Lung (tissue), 12 donors: ENCODE results near the gene SLC66A3. TPM values are rescaled to one million over a fixed set of nuclear protein-coding genes. Genes with fewer than 3 reads are reported as not detected.

Source experiments
- ATAC-seq: fragments of 200-7000 bp; cut with Tn5 transposase; one replicate; pipeline ENCODE4 v1.9.1; 2020; ENCODE audit warnings: moderate number of reproducible peaks; ENCODE audit not compliant: insufficient read depth, low FRiP score
- DNase-seq, 3 donors: peaks; one replicate each; pipeline ENCODE4 v3.0.0-alpha.2; 2013 to 2017
- H3K27ac ChIP-seq, 2 donors: one replicate each; pipeline ENCODE4 v1.5.1; 2013; ENCODE audit warnings: mild to moderate bottlenecking in 2 of 2, moderate library complexity in 2 of 2, control low read depth in 1 of 2, inconsistent platforms in 1 of 2, low read depth in 1 of 2, low read length in 1 of 2
- H3K27me3 ChIP-seq, 3 donors: one replicate each; pipeline ENCODE4 v1.5.1; 2013; ENCODE audit warnings: low read length in 2 of 3; ENCODE audit not compliant: control insufficient read depth in 3 of 3, insufficient read depth in 3 of 3
- H3K36me3 ChIP-seq, 4 donors: one replicate each; pipeline ENCODE4 v1.5.1; 2013; ENCODE audit warnings: low read length in 4 of 4, mild to moderate bottlenecking in 1 of 4, moderate library complexity in 1 of 4; ENCODE audit not compliant: control insufficient read depth in 4 of 4, insufficient read depth in 4 of 4
- H3K4me1 ChIP-seq, 5 donors: one replicate each; pipeline ENCODE4 v1.5.1; 2013; ENCODE audit warnings: low read length in 5 of 5, mild to moderate bottlenecking in 2 of 5, moderate library complexity in 1 of 5; ENCODE audit not compliant: control insufficient read depth in 5 of 5, insufficient read depth in 5 of 5
- H3K4me3 ChIP-seq: one replicate; pipeline ENCODE4 v1.5.1; 2013; ENCODE audit warnings: mild to moderate bottlenecking, control low read depth, moderate library complexity
- H3K9ac ChIP-seq, 2 donors: one replicate each; pipeline ENCODE4 v1.5.1; 2013; ENCODE audit warnings: low read length in 2 of 2, control low read depth in 1 of 2; ENCODE audit not compliant: insufficient read depth in 1 of 2
- H3K9me3 ChIP-seq, 4 donors: one replicate each; pipeline ENCODE4 v1.5.1; 2013; ENCODE audit warnings: low read length in 3 of 4, mild to moderate bottlenecking in 1 of 4, moderate library complexity in 1 of 4; ENCODE audit not compliant: control insufficient read depth in 4 of 4, insufficient read depth in 3 of 4
- CTCF ChIP-seq: IDR thresholded peaks from 2 replicates; pipeline ENCODE4 v1.5.1; 2012; ENCODE audit warnings: mild to moderate bottlenecking; ENCODE audit errors: control extremely low read depth, extremely low read depth
- WGBS, 2 donors: extraction: QIAGEN DNeasy Blood & Tissue Kit; methylation state at CpG; one replicate each; pipeline ENCODE4 v1.1.7; 2013; 5-methylcytosine and 5-hydroxymethylcytosine counted together
- polyA plus RNA-seq, 2 donors: library from polyadenylated mRNA; stranded (reverse); fragments of 200-250 nt; gene quantifications; one replicate each; pipeline ENCODE4 v1.2.1, GENCODE V29; 2013
- total RNA-seq, 2 donors: library from RNA; depleted of rRNA in 1 of 2; stranded (reverse); fragments of >200 nt in 1 of 2; gene quantifications; one replicate each; pipeline ENCODE4 v1.2.1, GENCODE V29; 2014 to 2021
- donor health status: control.
- donor health status: control.
- donor health status: Bipolar disorder and iron deficiency.
- donor health status: healthy.
- donor health status: DM: yes; HTN: yes; CAD: no.

SLC66A3 gene
- total and polyA plus RNA-seq, 4 donors: 17.6 to 27.4 (median 22.3) TPM

GRCh38 chr2:11146076-11146475 lies 9.2 kb upstream of the SLC66A3 start:
- H3K27ac ChIP-seq: no peak overlapping the region
- no peak for TF ChIP-seq CTCF
- H3K4me3 ChIP-seq: no peak overlapping the region
- peaks cover 0 to 2% (median 0%) of the 10 kb centered on the region in 4 donors for H3K9me3 ChIP-seq
- H3K4me1 ChIP-seq: no peaks in the 10 kb centered on the region
- WGBS, 2 donors: 90 to 94% methylated on average over 3 of the region's 3 CpGs
- H3K9ac ChIP-seq: no peak overlapping the region
- ATAC-seq: no peak
- DNase-seq: no peak
- no peaks in the 10 kb centered on the region for H3K36me3 ChIP-seq
- no peaks in the 10 kb centered on the region for H3K27me3 ChIP-seq

DNA sequence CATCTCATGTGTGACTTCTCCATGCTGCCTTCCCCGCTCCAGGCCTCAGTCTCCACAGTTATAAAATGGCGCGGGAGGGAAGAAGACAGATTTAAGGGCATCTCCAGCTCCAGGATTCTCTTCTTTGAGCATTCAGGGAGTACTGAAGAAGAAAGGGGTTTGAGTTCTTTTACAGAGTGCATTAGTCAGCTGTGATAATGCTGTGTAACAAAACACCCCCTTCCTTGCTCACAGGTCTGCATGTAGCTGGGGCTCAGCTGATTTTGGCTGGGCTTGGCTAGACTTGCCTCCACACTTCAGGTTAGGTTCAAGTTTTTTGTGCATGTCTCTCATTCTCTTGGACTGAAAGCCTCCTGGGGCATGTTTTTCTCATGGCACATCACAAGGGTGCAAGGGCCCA lies 8.0 kb upstream of the SLC66A3 start:
- no peak overlapping the region for H3K9ac ChIP-seq
- H3K4me3 ChIP-seq: no peak overlapping the region
- no peak for DNase-seq
- WGBS, 2 donors: 31 to 32% methylated on average over 3 of the region's 3 CpGs
- peaks cover 0 to 2% (median 0%) of the 10 kb centered on the region in 4 donors for H3K9me3 ChIP-seq
- H3K4me1 ChIP-seq: no peaks in the 10 kb centered on the region
- no peaks in the 10 kb centered on the region for H3K36me3 ChIP-seq
- H3K27me3 ChIP-seq: peaks cover 0 to under 1% (median 0%) of the 10 kb centered on the region in 3 donors
- TF ChIP-seq CTCF: no peak
- H3K27ac ChIP-seq: no peak overlapping the region
- no peak for ATAC-seq

DNA sequence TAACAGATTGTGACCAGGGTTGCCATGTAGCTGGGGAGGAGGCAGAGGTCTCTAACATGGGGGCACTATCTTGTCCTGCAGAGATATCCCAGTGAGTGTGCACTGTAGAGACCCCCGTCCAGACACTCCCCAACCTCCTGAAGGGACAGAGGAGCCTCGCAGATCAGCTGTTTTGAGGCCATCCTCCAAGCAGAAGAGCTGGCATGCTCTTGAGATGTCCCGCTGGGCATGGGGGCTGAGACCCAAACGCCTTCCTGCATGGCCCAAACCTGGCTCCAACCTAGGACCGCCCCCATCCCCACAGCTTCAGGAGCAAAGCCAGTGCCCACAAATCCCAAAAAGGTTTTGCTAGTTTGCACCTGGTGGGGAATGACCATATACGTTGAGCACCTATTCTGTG lies 2.7 kb upstream of the SLC66A3 start:
- Histone ChIP-seq H3K27me3 (peaks cover 0 to 2% (median 0%) of the 10 kb centered on the region in 3 donors), H3K4me3 (no peak overlapping the region), H3K36me3 (no peaks in the 10 kb centered on the region), H3K9ac (no peak overlapping the region), H3K4me1 (peaks cover 0 to 13% (median 6%) of the 10 kb centered on the region in 5 donors), H3K27ac (no peak overlapping the region), H3K9me3 (no peaks in the 10 kb centered on the region)
- TF ChIP-seq CTCF: no peak
- 95 to 97% methylated on average over 6 of the region's 6 CpGs for WGBS, 2 donors
- DNase-seq: no peak
- no peak for ATAC-seq
